Fibroblast of skin of right biceps (primary cell): Measurements from ENCODE around the gene STPG2.
A peak's percentile ranks its signal among the peaks of the same experiment; 100 is the strongest.

Source experiments
- DNase-seq: peaks from one replicate; pipeline ENCODE4 v3.0.0-alpha.2; 2013

STPG2 gene

GRCh38 chr4:98092833-98093439, 50.3 kb downstream of the STPG2 start:
- DNase-seq = peak; percentile 2

GRCh38 chr4:98081936-98082335, 61.3 kb downstream of the STPG2 start:
- DNase-seq = no peak

GRCh38 chr4:98068495-98068894, 74.8 kb downstream of the STPG2 start:
- no peak for DNase-seq

GRCh38 chr4:98055800-98056501, 87.3 kb downstream of the STPG2 start:
- DNase-seq = no peak

- DNase-seq = no peak
Observed at GRCh38 chr4:98046665-98047064, 96.6 kb downstream of the STPG2 start.

GRCh38 chr4:98030059-98030458, 113.2 kb downstream of the STPG2 start:
- no peak for DNase-seq

- no peak for DNase-seq
Observed at GRCh38 chr4:98027827-98028226, 115.4 kb downstream of the STPG2 start.

- no peak for DNase-seq
Observed at GRCh38 chr4:98026362-98026761, 116.9 kb downstream of the STPG2 start.

GRCh38 chr4:98006814-98007412, 136.4 kb downstream of the STPG2 start:
- DNase-seq = no peak

GRCh38 chr4:98006060-98006459, 137.2 kb downstream of the STPG2 start:
- no peak for DNase-seq

- DNase-seq = no peak
Observed at GRCh38 chr4:98000940-98001339, 142.3 kb downstream of the STPG2 start.

GRCh38 chr4:97998203-97998602, 145.1 kb downstream of the STPG2 start:
- no peak for DNase-seq

GRCh38 chr4:97994765-97995465, 148.4 kb downstream of the STPG2 start:
- no peak for DNase-seq

- no peak for DNase-seq
Observed at GRCh38 chr4:97990409-97990808, 152.9 kb downstream of the STPG2 start.

- peak; percentile 5 for DNase-seq
Observed at GRCh38 chr4:97987019-97987648, 156.1 kb downstream of the STPG2 start.

- no peak for DNase-seq
Observed at GRCh38 chr4:97984545-97985131, 158.6 kb downstream of the STPG2 start.

GRCh38 chr4:97978791-97979488, 164.3 kb downstream of the STPG2 start:
- DNase-seq = no peak

- DNase-seq = no peak
Observed at GRCh38 chr4:97953171-97953941, 189.9 kb downstream of the STPG2 start.

- no peak for DNase-seq
Observed at GRCh38 chr4:97952763-97953162, 190.5 kb downstream of the STPG2 start.

GRCh38 chr4:97950836-97951235, 192.4 kb downstream of the STPG2 start:
- no peak for DNase-seq

- DNase-seq = no peak
Observed at GRCh38 chr4:97942951-97943350, 200.3 kb downstream of the STPG2 start.
